Endothelial cell of umbilical vein (primary cell): ENCODE results near the gene FBLIM1. TPM values are rescaled to one million over a fixed set of nuclear protein-coding genes. Genes with fewer than 3 reads are reported as not detected.
A peak's percentile ranks its signal among the peaks of the same experiment; 100 is the strongest.

Source experiments
- BruUV-seq: library from RNA; stranded (reverse); fragments of 400-500 nt; replicated peaks from 2 replicates; lab custom pipeline; 2021; lab: Mats Ljungman, UMichigan
- CTCF ChIA-PET: fragments of 300-600, 350-600 bp; sonication (Branson Sonifier 250); formaldehyde crosslinking; loops from one replicate; lab custom pipeline; 2021; ENCODE audit warnings: antibody characterized with exemption, inconsistent platforms; lab: Charles Lee
- POLR2A ChIA-PET: fragments of 300-600, 350-600 bp; sonication (Branson Sonifier 250); formaldehyde crosslinking; loops from one replicate; lab custom pipeline; 2021; ENCODE audit warnings: antibody characterized with exemption, inconsistent platforms; lab: Charles Lee
- DNase-seq: peaks from one replicate; pipeline ENCODE4 v3.0.0-alpha.2; 2011; ENCODE audit warnings: low read depth, low spot score
- FAIRE-seq: peaks from 2 replicates; lab custom pipeline; 2011; peaks lifted over from hg19 to GRCh38; lab: Jason Lieb, UNC
- H2AFZ ChIP-seq: 2 replicates; pipeline ENCODE4 v1.6.0; 2012; ENCODE audit warnings: low read depth, low read length, control low read depth, inconsistent platforms
- H3K27ac ChIP-seq: 2 replicates; pipeline ENCODE4 v1.5.1; 2011; ENCODE audit warnings: low read depth, mild to moderate bottlenecking, control low read depth, low read length, moderate library complexity; ENCODE audit not compliant: insufficient read depth
- H3K27me3 ChIP-seq, 2 experiments: 2 replicates each; pipeline versions ENCODE4 v1.6.0 to v1.6.1; 2011; ENCODE audit warnings: low read length in 2 of 2, mixed read lengths in 1 of 2; ENCODE audit not compliant: control insufficient read depth in 2 of 2, insufficient read depth in 2 of 2
- H3K36me3 ChIP-seq, 2 experiments: 2 replicates in 1 of 2; 3 replicates in 1 of 2; pipeline ENCODE4 v1.5.1; 2011; ENCODE audit warnings: low read length in 2 of 2, mild to moderate bottlenecking in 1 of 2, moderate library complexity in 1 of 2; ENCODE audit not compliant: control insufficient read depth in 2 of 2, insufficient read depth in 2 of 2; ENCODE audit errors: extremely low read depth in 1 of 2
- H3K4me1 ChIP-seq: 3 replicates; pipeline ENCODE4 v1.5.1; 2011; ENCODE audit warnings: mild to moderate bottlenecking, low read length; ENCODE audit not compliant: control insufficient read depth, insufficient read depth; ENCODE audit errors: extremely low read depth
- H3K4me2 ChIP-seq: 2 replicates; pipeline ENCODE4 v1.6.1; 2011; ENCODE audit warnings: low read length, control low read depth, mixed read lengths; ENCODE audit not compliant: insufficient read depth
- H3K4me3 ChIP-seq, 3 experiments: fragments of 200-600 bp in 1 of 3; sonication (generic), shearing (Covaris generic) in 1 of 3; replicated peaks in 1 of 3; 2 replicates each; pipeline ENCODE4 v1.5.1; 2011 to 2016; ENCODE audit warnings: control low read depth in 3 of 3, low read length in 3 of 3, mild to moderate bottlenecking in 2 of 3, inconsistent platforms in 1 of 3, low read depth in 1 of 3, moderate library complexity in 1 of 3; ENCODE audit not compliant: insufficient read depth in 1 of 3
- H3K79me2 ChIP-seq: 2 replicates; pipeline ENCODE4 v1.6.0; 2012; ENCODE audit warnings: low read length, inconsistent platforms; ENCODE audit not compliant: control insufficient read depth, insufficient read depth
- H3K9ac ChIP-seq: replicated peaks from 2 replicates; pipeline ENCODE3; 2011; ENCODE audit warnings: low read length, control low read depth; ENCODE audit not compliant: insufficient read depth; ENCODE audit errors: extremely low read depth
- H3K9me1 ChIP-seq: replicated peaks from 3 replicates; pipeline ENCODE4 v1.6.0; 2011; ENCODE audit warnings: mild to moderate bottlenecking, low read length; ENCODE audit not compliant: control insufficient read depth, insufficient read depth; ENCODE audit errors: extremely low read depth
- H3K9me3 ChIP-seq: replicated peaks from 2 replicates; pipeline ENCODE4 v1.5.1; 2012; ENCODE audit warnings: low read length, inconsistent platforms; ENCODE audit not compliant: control insufficient read depth, insufficient read depth
- H4K20me1 ChIP-seq: replicated peaks from 2 replicates; pipeline ENCODE3; 2011; ENCODE audit warnings: mild to moderate bottlenecking, low read length; ENCODE audit not compliant: control insufficient read depth, insufficient read depth; ENCODE audit errors: extremely low read depth
- CTCF ChIP-seq, 2 donors: IDR thresholded peaks; 1 replicate in 1 of 2; 2 replicates in 1 of 2; pipeline ENCODE4 v1.5.1; 2011; ENCODE audit warnings: low read length in 2 of 2, mild to moderate bottlenecking in 2 of 2, moderate library complexity in 2 of 2, control low read depth in 1 of 2, inconsistent platforms in 1 of 2, low read depth in 1 of 2; ENCODE audit not compliant: insufficient read depth in 1 of 2; ENCODE audit errors: extremely low read depth in 1 of 2
- EZH2 ChIP-seq: IDR thresholded peaks from 2 replicates; pipeline ENCODE4 v1.6.1; 2012; ENCODE audit warnings: borderline replicate concordance, low read depth, mild to moderate bottlenecking, moderate library complexity, low read length, inconsistent platforms; ENCODE audit not compliant: severe bottlenecking
- FOS ChIP-seq: IDR thresholded peaks from 2 replicates; pipeline ENCODE4 v1.6.1; 2011; ENCODE audit warnings: mild to moderate bottlenecking, low read length, moderate library complexity, borderline replicate concordance; ENCODE audit not compliant: insufficient read depth
- GATA2 ChIP-seq: IDR thresholded peaks from 2 replicates; pipeline ENCODE4 v1.7.0; 2011; ENCODE audit warnings: low read depth, mild to moderate bottlenecking, moderate library complexity, mixed read lengths, low read length; ENCODE audit not compliant: insufficient read length, insufficient read depth
- JUN ChIP-seq: IDR thresholded peaks from 2 replicates; pipeline ENCODE4 v1.6.1; 2011; ENCODE audit warnings: borderline replicate concordance, low read depth; ENCODE audit not compliant: insufficient read length, insufficient read depth
- MAX ChIP-seq: IDR thresholded peaks from 2 replicates; pipeline ENCODE4 v1.6.1; 2011; ENCODE audit not compliant: insufficient read depth, insufficient read length
- MYC ChIP-seq: IDR thresholded peaks from one replicate; pipeline ENCODE4 v1.6.1; 2011; ENCODE audit warnings: mild to moderate bottlenecking, low read depth, low read length
- POLR2A ChIP-seq: IDR thresholded peaks from 2 replicates; pipeline ENCODE4 v1.6.1; 2012; ENCODE audit warnings: low read depth, mild to moderate bottlenecking, control low read depth, low read length
- POLR2AphosphoS5 ChIP-seq: IDR thresholded peaks from 2 replicates; pipeline ENCODE4 v1.6.1; 2012; ENCODE audit warnings: low read depth, mild to moderate bottlenecking, control low read depth, low read length, moderate library complexity; ENCODE audit not compliant: insufficient read depth
- dilution Hi-C: fragments of 300-500 bp; cut with MboI; formaldehyde crosslinking; loops from one replicate; pipeline ENCODE4 v1.15.0; 2019; ENCODE audit warnings: low sequenced_read_pairs; ENCODE audit not compliant: extremely low pct_ligation_motif_present
- intact Hi-C: fragments of 100-400 bp; cut with micrococcal nuclease; formaldehyde crosslinking; loops from one replicate; pipeline ENCODE4 v1.10.0; 2022
- polyA plus RNA-seq, 4 experiments: library from polyadenylated mRNA; depleted of rRNA in 3 of 4; stranded (reverse) in 3 of 4; unstranded in 1 of 4; fragments of >200 nt; gene quantifications; 2 replicates each; pipeline versions ENCODE4 v1.2.1 to v1.2.3, GENCODE V29; 2011 to 2012; ENCODE audit warnings: missing spikeins in 1 of 4
- total RNA-seq: library from RNA; stranded (reverse); gene quantifications from 2 replicates; pipeline ENCODE4 v1.2.3, GENCODE V29; 2021

Gene FBLIM1
- total and polyA plus RNA-seq, 2 donors (not counting 3 experiments of a cell fraction or from before 2014, with no cell fraction given) = 363 to 414 TPM

GRCh38 chr1:15803380-15803779, 44.8 kb downstream of the FBLIM1 start:
- DNase-seq = peak; percentile 45
- H3K4me2 ChIP-seq = no peak overlapping the region
- H3K4me1 ChIP-seq = peaks cover 25% of the 10 kb centered on the region
- no peaks in the 10 kb centered on the region for H3K9me1 ChIP-seq
- H3K27ac ChIP-seq = no peak overlapping the region
- dilution Hi-C loops (no loop called here), intact Hi-C loops (loop anchor here (1.0 kb wide), 1 partner anchor 191 kb away; no protein-coding TSS in a partner anchor)
- no peaks in the 10 kb centered on the region for H3K27me3 ChIP-seq
- no peaks in the 10 kb centered on the region for H4K20me1 ChIP-seq
- no peaks in the 10 kb centered on the region for H3K9me3 ChIP-seq
- H2AFZ ChIP-seq = no peak overlapping the region
- H3K4me3 ChIP-seq = no peak overlapping the region
- ChIA-PET POLR2A (no interaction called here), CTCF (interaction anchor here (0.6 to 7.1 kb wide), 16 partner anchors 9 to 250 kb away, joined by 3 to 75 read pairs (median 3); partner anchors contain the start of genes SPEN and ZBTB17)
- H3K79me2 ChIP-seq = no peaks in the 10 kb centered on the region
- no peak overlapping the region for H3K9ac ChIP-seq
- FAIRE-seq = peak; percentile 46
- no TSS peak for BruUV-seq
- H3K36me3 ChIP-seq = no peaks in the 10 kb centered on the region
- TF ChIP-seq EZH2 (no peak), CTCF (IDR thresholded peaks at IDR 0.05; ENCODE audit: extremely low read depth in 1 of 2, insufficient read depth in 1 of 2, low read depth in 1 of 2, low read length in 2 of 2) (peak in 1 of 2 donors; percentile 40)

- H3K4me1 ChIP-seq = peaks cover 21% of the 10 kb centered on the region
- TF ChIP-seq FOS (no peak), GATA2 (no peak), EZH2 (no peak), CTCF (IDR thresholded peaks at IDR 0.05; ENCODE audit: extremely low read depth in 1 of 2, insufficient read depth in 1 of 2, low read depth in 1 of 2, low read length in 2 of 2) (no peak), JUN (no peak), MAX (no peak), POLR2AphosphoS5 (no peak), MYC (no peak), POLR2A (no peak)
- FAIRE-seq = no peak
- dilution Hi-C loops = no loop called here
- no peak overlapping the region for H3K4me3 ChIP-seq
- no peaks in the 10 kb centered on the region for H4K20me1 ChIP-seq
- no peaks in the 10 kb centered on the region for H3K9me3 ChIP-seq
- no peak overlapping the region for H3K4me2 ChIP-seq
- no peaks in the 10 kb centered on the region for H3K27me3 ChIP-seq
- H3K36me3 ChIP-seq = no peaks in the 10 kb centered on the region
- DNase-seq = no peak
- H3K27ac ChIP-seq = no peak overlapping the region
- no TSS peak for BruUV-seq
- no peaks in the 10 kb centered on the region for H3K9me1 ChIP-seq
- H2AFZ ChIP-seq = no peak overlapping the region
- intact Hi-C loops = no loop called here
- no peaks in the 10 kb centered on the region for H3K79me2 ChIP-seq
- ChIA-PET POLR2A (no interaction called here), CTCF (interaction anchor here (0.6 to 7.1 kb wide), 14 partner anchors 9 to 249 kb away, joined by 3 to 75 read pairs (median 3); partner anchors contain the start of genes SPEN and ZBTB17)
- H3K9ac ChIP-seq = no peak overlapping the region
Measured at GRCh38 chr1:15804060-15804459, 45.5 kb downstream of the FBLIM1 start.
